Neutrophil (primary cell): ENCODE data around the gene CHRNB2.

Experiments
- H3K27ac ChIP-seq: fragments of 200-600 bp; sonication (generic); 2 replicates; pipeline ENCODE4 v1.5.1; 2016; ENCODE audit warnings: mild to moderate bottlenecking, moderate library complexity
- H3K27me3 ChIP-seq: fragments of 200-600 bp; sonication (generic); 2 replicates; pipeline ENCODE4 v1.6.0; 2016; ENCODE audit warnings: mild to moderate bottlenecking
- H3K36me3 ChIP-seq: fragments of 200-600 bp; sonication (generic); 2 replicates; pipeline ENCODE4 v1.5.1; 2017
- H3K4me1 ChIP-seq, 2 experiments: fragments of 200-600 bp in 1 of 2; sonication (generic) in 1 of 2; 1 replicate in 1 of 2; 2 replicates in 1 of 2; pipeline versions ENCODE4 v1.5.1 to v1.6.1; 2013 to 2016; ENCODE audit warnings: low read depth in 1 of 2, low read length in 1 of 2, mild to moderate bottlenecking in 1 of 2, moderate library complexity in 1 of 2; ENCODE audit not compliant: control insufficient read depth in 1 of 2, insufficient read depth in 1 of 2
- H3K4me3 ChIP-seq, 2 experiments: fragments of 200-600 bp in 1 of 2; sonication (generic) in 1 of 2; 1 replicate in 1 of 2; 2 replicates in 1 of 2; pipeline ENCODE4 v1.5.1; 2013 to 2016; ENCODE audit warnings: low read depth in 1 of 2, low read length in 1 of 2, mild to moderate bottlenecking in 1 of 2, moderate library complexity in 1 of 2
- H3K9me3 ChIP-seq: fragments of 200-600 bp; sonication (generic); 2 replicates; pipeline ENCODE4 v1.5.1; 2016
- CTCF ChIP-seq: fragments of 200-600 bp; sonication (generic); IDR thresholded peaks from 2 replicates; pipeline ENCODE4 v1.5.1; 2016; ENCODE audit warnings: antibody characterized with exemption

CHRNB2 gene

GRCh38 chr1:154582885-154583284, 15.3 kb downstream of the CHRNB2 start:
- H3K27ac ChIP-seq = no peak overlapping the region
- H3K4me1 ChIP-seq = no peaks in the 10 kb centered on the region
- no peak overlapping the region for H3K4me3 ChIP-seq
- H3K36me3 ChIP-seq = peaks cover 100% of the 10 kb centered on the region
- H3K27me3 ChIP-seq = no peaks in the 10 kb centered on the region
- H3K9me3 ChIP-seq = no peaks in the 10 kb centered on the region
- TF ChIP-seq CTCF = no peak

- H3K27ac ChIP-seq = no peak overlapping the region
- H3K36me3 ChIP-seq = peaks cover 100% of the 10 kb centered on the region
- no peaks in the 10 kb centered on the region for H3K9me3 ChIP-seq
- H3K4me3 ChIP-seq = no peak overlapping the region
- no peaks in the 10 kb centered on the region for H3K27me3 ChIP-seq
- TF ChIP-seq CTCF = no peak
- H3K4me1 ChIP-seq = no peaks in the 10 kb centered on the region
Measured at GRCh38 chr1:154583773-154584172, 16.2 kb downstream of the CHRNB2 start.

DNA sequence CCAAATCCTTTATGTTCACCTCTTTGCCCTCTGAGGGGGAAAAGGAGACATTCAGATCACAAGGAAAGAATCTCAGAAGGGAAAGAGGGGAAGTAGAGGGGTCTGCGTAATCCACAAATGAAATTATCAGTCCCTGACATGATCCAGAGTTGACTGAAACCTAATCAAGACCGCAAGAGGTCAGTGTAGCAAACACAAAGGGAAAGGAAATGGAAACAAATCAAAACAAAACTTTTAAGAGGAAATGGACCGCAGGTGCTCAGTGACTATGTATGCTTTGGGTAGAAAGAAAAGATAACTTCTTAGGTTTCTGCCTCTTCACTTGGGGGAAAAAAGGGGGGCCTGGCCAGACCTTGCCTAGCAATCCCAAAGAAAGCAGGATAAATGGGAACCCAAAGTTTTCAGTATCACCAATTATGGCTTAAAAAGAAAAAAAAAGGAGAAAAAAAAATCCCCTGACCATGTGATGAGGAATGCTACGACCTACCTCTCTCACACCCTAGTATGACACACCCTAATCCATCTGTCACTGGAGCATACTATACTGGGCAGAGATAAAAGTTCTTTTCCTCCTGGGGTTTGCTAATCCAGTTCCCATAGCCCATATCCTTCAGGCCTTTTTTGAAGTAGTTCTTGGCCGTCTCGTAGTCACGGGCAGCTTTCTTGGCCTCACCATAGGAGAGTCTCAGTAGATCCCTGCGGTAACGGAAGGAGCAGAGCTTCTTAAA, 16.9 kb downstream of the CHRNB2 start:
- Histone ChIP-seq H3K4me3 (no peak overlapping the region), H3K27ac (no peak overlapping the region), H3K9me3 (peaks cover 3% of the 10 kb centered on the region), H3K4me1 (no peaks in the 10 kb centered on the region), H3K36me3 (peaks cover 100% of the 10 kb centered on the region), H3K27me3 (no peaks in the 10 kb centered on the region)
- no peak for TF ChIP-seq CTCF

- peaks cover 100% of the 10 kb centered on the region for H3K36me3 ChIP-seq
- H3K4me1 ChIP-seq = no peaks in the 10 kb centered on the region
- H3K4me3 ChIP-seq = no peak overlapping the region
- no peak for TF ChIP-seq CTCF
- peaks cover 3% of the 10 kb centered on the region for H3K9me3 ChIP-seq
- no peaks in the 10 kb centered on the region for H3K27me3 ChIP-seq
- no peak overlapping the region for H3K27ac ChIP-seq
Measured at GRCh38 chr1:154586231-154586630, 18.7 kb downstream of the CHRNB2 start.

GRCh38 chr1:154586641-154587040, 19.1 kb downstream of the CHRNB2 start:
- Histone ChIP-seq H3K4me3 (no peak overlapping the region), H3K36me3 (peaks cover 100% of the 10 kb centered on the region), H3K9me3 (peaks cover 3% of the 10 kb centered on the region), H3K27me3 (no peaks in the 10 kb centered on the region), H3K4me1 (no peaks in the 10 kb centered on the region), H3K27ac (no peak overlapping the region)
- no peak for TF ChIP-seq CTCF
